Measurements from ENCODE around the gene EPHB1.

DNA sequence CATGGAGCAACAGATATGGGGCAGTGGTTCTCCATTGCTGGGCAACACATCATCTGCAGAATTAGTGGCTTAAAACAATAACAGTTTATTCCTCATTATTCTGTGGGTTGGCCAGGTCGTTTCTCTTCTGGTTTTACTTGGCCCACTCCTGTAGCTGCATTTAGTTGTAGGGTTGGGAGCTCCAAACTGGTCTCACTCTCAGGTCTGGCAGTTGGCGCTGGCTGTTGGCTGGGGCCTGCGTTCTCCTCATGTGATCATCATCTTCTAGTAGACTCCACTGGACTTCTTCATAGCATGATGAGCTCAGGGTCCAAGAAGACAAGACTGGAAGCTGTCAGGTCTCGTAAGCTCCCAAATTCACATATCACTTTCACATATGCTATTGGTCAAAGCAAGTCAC lies 91.9 kb downstream of the EPHB1 start:
- TF ChIP-seq, protein P1, sequence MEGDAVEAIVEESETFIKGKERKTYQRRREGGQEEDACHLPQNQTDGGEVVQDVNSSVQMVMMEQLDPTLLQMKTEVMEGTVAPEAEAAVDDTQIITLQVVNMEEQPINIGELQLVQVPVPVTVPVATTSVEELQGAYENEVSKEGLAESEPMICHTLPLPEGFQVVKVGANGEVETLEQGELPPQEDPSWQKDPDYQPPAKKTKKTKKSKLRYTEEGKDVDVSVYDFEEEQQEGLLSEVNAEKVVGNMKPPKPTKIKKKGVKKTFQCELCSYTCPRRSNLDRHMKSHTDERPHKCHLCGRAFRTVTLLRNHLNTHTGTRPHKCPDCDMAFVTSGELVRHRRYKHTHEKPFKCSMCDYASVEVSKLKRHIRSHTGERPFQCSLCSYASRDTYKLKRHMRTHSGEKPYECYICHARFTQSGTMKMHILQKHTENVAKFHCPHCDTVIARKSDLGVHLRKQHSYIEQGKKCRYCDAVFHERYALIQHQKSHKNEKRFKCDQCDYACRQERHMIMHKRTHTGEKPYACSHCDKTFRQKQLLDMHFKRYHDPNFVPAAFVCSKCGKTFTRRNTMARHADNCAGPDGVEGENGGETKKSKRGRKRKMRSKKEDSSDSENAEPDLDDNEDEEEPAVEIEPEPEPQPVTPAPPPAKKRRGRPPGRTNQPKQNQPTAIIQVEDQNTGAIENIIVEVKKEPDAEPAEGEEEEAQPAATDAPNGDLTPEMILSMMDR (IDR thresholded peaks at IDR 0.05), result no peak
- TF ChIP-seq POLR2A (IDR thresholded peaks at IDR 0.05), result no peak

Measured in uterus (tissue), 2 donors.